ENCODE data around the gene ZFR. TPM values are rescaled to one million over a fixed set of nuclear protein-coding genes. Genes with fewer than 3 reads are reported as not detected.

Gene ZFR
- total and polyA plus RNA-seq, 9 of the 15 experiments (the other 6 are each of a cell fraction or from before 2014, with no cell fraction given): 35.5 to 108 (median 71.1) TPM

- intact Hi-C loops (cut with micrococcal nuclease) (no loop called here), in situ Hi-C loops (cut with MboI) (no loop called here)
- H3K9ac ChIP-seq (ENCODE audit: insufficient read depth in 1 of 2, low read depth in 2 of 2, low read length in 2 of 2): peak overlapping the region in 1 of 2 experiments; percentile 47; a peak in 1 of 4 replicates
- no peak for FAIRE-seq
- H3K9me3 ChIP-seq (replicated peaks; ENCODE audit: control insufficient read depth, insufficient read depth, low read depth, low read length): peaks cover 3% of the 10 kb centered on the region; the same call in 1 of the 2 replicates
- no TSS peak for BruUV-seq (replicated peaks)
- no peak for DNase-seq (ENCODE audit: extremely low read depth in 1 of 4, low spot score in 3 of 4)
- H3K27ac ChIP-seq (ENCODE audit: extremely low read depth, low read depth, low read length): no peak overlapping the region
- no peaks in the 10 kb centered on the region for H3K36me3 ChIP-seq (ENCODE audit: control insufficient read depth, insufficient read depth, low read length)
- TF ChIP-seq, protein P1, sequence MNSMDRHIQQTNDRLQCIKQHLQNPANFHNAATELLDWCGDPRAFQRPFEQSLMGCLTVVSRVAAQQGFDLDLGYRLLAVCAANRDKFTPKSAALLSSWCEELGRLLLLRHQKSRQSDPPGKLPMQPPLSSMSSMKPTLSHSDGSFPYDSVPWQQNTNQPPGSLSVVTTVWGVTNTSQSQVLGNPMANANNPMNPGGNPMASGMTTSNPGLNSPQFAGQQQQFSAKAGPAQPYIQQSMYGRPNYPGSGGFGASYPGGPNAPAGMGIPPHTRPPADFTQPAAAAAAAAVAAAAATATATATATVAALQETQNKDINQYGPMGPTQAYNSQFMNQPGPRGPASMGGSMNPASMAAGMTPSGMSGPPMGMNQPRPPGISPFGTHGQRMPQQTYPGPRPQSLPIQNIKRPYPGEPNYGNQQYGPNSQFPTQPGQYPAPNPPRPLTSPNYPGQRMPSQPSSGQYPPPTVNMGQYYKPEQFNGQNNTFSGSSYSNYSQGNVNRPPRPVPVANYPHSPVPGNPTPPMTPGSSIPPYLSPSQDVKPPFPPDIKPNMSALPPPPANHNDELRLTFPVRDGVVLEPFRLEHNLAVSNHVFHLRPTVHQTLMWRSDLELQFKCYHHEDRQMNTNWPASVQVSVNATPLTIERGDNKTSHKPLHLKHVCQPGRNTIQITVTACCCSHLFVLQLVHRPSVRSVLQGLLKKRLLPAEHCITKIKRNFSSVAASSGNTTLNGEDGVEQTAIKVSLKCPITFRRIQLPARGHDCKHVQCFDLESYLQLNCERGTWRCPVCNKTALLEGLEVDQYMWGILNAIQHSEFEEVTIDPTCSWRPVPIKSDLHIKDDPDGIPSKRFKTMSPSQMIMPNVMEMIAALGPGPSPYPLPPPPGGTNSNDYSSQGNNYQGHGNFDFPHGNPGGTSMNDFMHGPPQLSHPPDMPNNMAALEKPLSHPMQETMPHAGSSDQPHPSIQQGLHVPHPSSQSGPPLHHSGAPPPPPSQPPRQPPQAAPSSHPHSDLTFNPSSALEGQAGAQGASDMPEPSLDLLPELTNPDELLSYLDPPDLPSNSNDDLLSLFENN (IDR thresholded peaks at IDR 0.05; ENCODE audit: low read depth in 2 of 2, low read length in 2 of 2): no peak
- TF ChIP-seq SAP30 (IDR thresholded peaks at IDR 0.05; ENCODE audit: borderline replicate concordance, insufficient read depth, low read depth, low read length, poor library complexity, severe bottlenecking): no peak
- TF ChIP-seq ARID4B (CRISPR knock-in tag; IDR thresholded peaks at IDR 0.05): no peak
- no peak overlapping the region for H3K4me3 ChIP-seq
- WGBS (ENCODE audit: insufficient coverage, low coverage, missing lambda C conversion rate): 80% methylated on average over 7 of the region's 7 CpGs
- H2AFZ ChIP-seq (ENCODE audit: low read depth, low read length): no peak overlapping the region
- POLR2A ChIA-PET: no interaction called here
- no peak for ATAC-seq
- CTCF ChIA-PET (ENCODE audit: low intra/inter-chr PET ratio): no interaction called here
- H3K27me3 ChIP-seq (ENCODE audit: control insufficient read depth in 2 of 2, insufficient read depth in 2 of 2, low read length in 2 of 2): no peaks in the 10 kb centered on the region
- H3K4me1 ChIP-seq (replicated peaks in 1 of 2; ENCODE audit: control insufficient read depth in 2 of 2, insufficient read depth in 2 of 2, low read length in 2 of 2): peaks cover 3 to 36% of the 10 kb centered on the region in 2 experiments; a peak in 3 of 5 replicates
- H3K4me2 ChIP-seq (ENCODE audit: insufficient read depth, low read length): no peak overlapping the region
- H3K79me2 ChIP-seq (ENCODE audit: control insufficient read depth, insufficient read depth, low read length): peaks cover 5% of the 10 kb centered on the region
- no peaks in the 10 kb centered on the region for H4K20me1 ChIP-seq (replicated peaks; ENCODE audit: control insufficient read depth, insufficient read depth, low read length)
- no peaks in the 10 kb centered on the region for H3K9me1 ChIP-seq (ENCODE audit: control insufficient read depth, insufficient read depth, low read length)
Observed at GRCh38 chr5:32317041-32317440, 127.5 kb downstream of the ZFR start.
